GM12872 (cell line): ENCODE results near the gene DCDC2.

Experiments
- CTCF ChIP-seq: IDR thresholded peaks from 3 replicates; pipeline ENCODE4 v1.5.1; 2011; ENCODE audit warnings: low read depth, mild to moderate bottlenecking, low read length, moderate library complexity; ENCODE audit not compliant: insufficient read depth

Gene DCDC2

GRCh38 chr6:24272553-24272952 lies 85.3 kb downstream of the DCDC2 start:
- TF ChIP-seq CTCF, result no peak

GRCh38 chr6:24272148-24272547 lies 85.7 kb downstream of the DCDC2 start:
- TF ChIP-seq CTCF, result no peak

GRCh38 chr6:24270011-24270410 lies 87.8 kb downstream of the DCDC2 start:
- no peak for TF ChIP-seq CTCF

- TF ChIP-seq CTCF, result no peak; the same call in 2 of the 3 replicates
These were observed 100.6 kb downstream of the DCDC2 start for GRCh38 chr6:24257282-24257681.

- no peak for TF ChIP-seq CTCF
These were observed 102.2 kb downstream of the DCDC2 start for GRCh38 chr6:24255676-24256075.

- TF ChIP-seq CTCF, result no peak
These were observed 104.5 kb downstream of the DCDC2 start for GRCh38 chr6:24253360-24253759.

GRCh38 chr6:24252280-24252679 lies 105.6 kb downstream of the DCDC2 start:
- TF ChIP-seq CTCF, result no peak

GRCh38 chr6:24251339-24251738 lies 106.5 kb downstream of the DCDC2 start:
- no peak for TF ChIP-seq CTCF
